GM18868 (cell line): Measurements from ENCODE around the gene GHRHR.

ENCODE experiments used
- ATAC-seq: cut with Tn5 transposase; IDR thresholded peaks from one replicate; pipeline ENCODE4 v1.9.1; 2021; ENCODE audit warnings: mild to moderate bottlenecking, moderate library complexity; ENCODE audit not compliant: unreplicated experiment

GHRHR gene

DNA sequence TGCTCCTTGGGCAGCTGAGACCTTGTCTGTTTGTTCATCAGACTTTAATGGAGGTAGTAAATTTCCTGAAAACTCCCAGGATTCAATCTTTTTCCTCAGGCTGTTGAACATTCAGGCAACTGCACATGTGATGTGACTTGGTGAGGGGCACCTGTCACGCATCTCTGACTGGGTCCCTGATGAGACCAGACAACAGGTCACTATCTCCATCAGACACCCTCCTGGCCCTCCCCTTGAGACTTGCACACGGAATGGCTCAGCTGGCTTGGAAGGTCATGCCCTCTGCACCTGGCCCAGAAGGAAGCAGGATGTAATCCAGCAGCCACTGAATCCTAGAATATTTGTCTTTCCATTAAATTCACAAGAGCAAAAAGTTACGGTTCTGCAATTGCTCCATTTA is 36.2 kb upstream of the GHRHR start:
- no peak for ATAC-seq

DNA sequence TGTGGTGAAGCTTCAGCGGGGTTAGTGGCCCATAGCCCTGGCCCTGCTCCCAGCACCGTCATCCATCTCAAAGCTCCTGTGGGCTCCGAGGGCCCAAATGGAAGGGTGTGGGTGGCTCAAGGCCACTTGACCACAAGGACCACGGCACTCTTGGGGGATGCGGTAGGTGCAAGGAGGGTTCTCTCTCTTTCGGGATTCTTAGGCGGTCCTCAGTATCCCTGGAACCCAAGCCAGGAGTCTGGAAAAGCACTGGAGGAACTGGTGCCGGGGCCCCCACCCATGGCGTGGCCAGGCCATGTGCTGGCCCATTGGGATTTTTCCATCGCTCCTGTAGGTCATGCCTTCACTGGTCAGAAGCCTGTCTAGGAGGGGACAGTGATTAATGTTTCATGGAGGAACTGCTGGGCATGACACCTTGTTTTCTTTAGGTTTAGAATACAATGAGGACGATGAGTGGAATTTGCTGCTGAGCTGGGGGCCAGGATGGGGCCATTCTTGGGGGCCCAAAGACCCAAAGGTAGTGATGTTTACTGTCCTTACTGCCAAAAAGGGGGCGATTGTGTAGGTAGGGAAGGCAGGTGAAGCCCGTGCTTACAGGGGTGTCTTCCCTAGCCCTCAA is 35.4 kb upstream of the GHRHR start:
- no peak for ATAC-seq

DNA sequence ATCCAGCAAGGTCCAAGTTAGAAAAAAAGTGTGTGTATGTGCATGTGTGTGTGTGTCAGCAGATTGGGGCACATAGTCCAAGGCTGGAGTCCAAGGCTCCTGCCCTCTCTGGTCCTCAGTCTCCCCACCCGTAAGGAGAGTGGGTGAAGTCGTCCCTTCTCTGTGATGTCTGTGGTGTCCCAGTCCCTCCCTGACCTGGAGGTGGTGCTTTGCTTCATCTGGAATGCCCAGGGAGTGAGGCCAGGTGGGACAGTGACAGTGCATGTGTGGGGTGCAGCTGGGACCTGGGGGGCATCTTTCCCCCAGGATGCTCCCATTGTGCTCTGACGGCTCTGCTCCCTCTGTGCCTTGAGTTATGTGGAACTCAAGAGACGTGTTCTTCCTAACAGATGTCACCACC is 34.1 kb upstream of the GHRHR start:
- ATAC-seq = no peak

DNA sequence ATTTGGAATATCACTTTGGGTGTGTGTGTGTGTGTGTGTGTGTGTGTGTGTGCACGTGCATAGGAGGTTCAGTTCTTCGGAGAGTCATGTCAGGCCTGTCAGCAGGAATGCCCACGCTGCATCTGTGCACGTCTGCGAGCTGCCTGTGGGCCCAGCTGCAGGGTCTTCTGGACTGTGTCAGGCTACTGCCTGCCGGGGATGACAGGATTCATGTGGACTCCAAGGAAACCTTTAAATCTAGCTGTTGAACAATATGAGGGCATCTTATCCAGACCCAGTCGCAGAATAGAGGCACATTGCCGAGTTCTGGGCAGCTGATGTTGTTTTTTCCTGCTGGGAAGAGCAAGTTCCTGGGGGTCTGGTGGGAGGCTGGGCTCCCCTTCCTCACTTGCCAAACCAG is 33.1 kb upstream of the GHRHR start:
- ATAC-seq = no peak

DNA sequence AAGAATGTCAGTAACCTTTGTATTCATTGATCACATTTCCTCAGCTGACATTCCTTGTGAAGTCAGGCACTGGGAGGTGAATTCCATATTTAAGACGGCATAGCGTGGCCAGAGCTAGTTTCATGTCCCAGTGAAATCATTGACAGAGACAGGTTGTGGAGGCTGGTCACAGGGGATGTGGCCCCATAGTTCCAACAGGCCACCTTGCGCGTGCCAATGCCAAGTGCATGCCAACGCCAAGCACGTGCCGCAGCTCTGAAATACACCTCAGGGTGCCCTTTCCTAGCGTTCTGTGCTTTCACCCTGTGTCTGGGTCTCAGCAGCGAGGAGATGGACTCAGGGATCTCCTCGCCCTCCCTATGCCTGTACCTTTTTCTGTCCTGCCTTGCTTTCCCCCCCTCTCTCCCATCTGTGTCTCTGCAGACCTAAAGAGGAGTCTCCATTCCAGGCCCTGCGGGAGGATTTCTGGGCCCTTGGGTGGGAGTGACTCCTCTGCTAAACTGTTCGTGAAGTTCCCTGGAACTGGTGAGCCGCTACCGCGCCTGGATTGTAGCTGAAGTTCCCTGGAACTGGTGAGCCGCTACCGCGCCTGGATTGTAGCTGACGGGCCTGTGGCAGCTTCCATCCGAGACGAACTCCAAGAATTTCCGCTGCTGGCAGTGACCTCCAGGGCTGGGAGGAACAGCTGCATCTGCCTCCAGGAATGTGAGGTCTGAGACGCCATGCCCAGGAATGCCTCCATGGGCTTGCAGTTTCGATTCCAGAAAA is 32.4 kb upstream of the GHRHR start:
- no peak for ATAC-seq

DNA sequence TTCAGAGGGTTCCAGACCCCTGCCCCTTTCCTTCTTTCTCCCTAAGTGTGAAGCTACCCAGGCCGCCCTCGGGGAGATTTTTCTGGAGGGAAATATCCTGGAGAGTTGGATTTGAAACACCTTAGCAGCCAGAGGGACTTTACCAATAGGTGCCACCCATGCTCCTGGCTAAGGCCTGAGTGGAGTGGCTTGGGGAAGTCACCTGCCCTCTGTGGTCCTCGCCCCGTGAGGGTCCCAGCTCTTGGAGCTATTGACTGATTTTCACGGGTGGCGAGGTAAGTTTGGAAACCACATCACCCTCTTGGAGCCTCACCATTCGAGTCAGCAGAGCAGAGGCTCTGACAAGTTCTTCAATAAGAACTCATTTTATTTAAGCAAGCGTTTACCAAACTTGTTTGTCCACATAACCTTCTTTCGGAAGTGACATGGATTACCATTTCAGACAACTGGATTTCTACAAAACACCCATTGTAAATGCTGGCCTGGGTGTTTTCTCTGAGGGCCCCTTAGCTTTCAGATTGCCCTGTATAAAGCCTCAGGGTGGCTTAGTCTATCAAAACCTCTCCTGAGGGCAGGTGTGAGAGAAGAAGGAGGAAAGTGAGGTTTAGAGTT is 31.7 kb upstream of the GHRHR start:
- ATAC-seq = no peak

DNA sequence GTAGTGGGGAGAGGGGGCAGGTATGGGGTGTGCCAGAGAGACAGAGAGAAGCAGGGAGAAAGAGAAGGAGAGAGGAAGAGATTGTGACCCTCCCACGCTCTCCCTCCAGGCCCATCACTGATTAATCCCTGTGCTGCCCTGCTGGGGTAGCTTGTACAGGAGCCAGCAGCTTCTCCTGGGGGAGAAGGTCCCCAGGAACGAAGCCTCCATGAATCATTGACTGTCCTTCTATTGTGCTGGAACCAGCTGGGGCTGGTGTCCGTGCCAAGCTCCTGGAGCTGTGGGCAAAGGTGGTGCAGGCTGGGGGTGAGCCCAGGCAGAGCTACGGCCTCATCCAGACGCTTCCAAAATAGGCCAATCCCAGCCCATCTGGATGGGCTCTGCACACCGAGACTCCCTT is 31.2 kb upstream of the GHRHR start:
- ATAC-seq = no peak

GRCh38 chr7:30933124-30933974 is 30.4 kb upstream of the GHRHR start:
- ATAC-seq = no peak

DNA sequence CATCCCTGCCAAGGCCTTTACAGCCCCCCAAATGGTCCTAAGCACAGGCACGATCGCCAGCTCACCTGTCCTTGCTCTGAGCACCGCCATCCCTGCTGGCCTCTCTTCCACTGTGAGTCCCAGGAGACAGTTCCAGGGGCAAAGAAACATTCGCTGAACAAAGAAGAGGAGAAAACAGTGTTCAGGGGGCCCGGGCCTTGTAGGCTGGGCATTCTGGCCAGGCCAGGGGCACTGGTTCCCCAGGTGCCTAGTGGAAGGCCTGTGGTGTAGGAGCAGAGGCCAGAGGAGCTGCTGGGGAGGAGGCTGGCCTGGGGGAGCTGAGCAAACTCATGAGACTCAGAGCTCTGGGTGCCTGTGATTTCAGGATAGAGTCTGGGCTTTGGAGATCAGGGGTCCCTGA is 29.5 kb upstream of the GHRHR start:
- ATAC-seq = no peak

DNA sequence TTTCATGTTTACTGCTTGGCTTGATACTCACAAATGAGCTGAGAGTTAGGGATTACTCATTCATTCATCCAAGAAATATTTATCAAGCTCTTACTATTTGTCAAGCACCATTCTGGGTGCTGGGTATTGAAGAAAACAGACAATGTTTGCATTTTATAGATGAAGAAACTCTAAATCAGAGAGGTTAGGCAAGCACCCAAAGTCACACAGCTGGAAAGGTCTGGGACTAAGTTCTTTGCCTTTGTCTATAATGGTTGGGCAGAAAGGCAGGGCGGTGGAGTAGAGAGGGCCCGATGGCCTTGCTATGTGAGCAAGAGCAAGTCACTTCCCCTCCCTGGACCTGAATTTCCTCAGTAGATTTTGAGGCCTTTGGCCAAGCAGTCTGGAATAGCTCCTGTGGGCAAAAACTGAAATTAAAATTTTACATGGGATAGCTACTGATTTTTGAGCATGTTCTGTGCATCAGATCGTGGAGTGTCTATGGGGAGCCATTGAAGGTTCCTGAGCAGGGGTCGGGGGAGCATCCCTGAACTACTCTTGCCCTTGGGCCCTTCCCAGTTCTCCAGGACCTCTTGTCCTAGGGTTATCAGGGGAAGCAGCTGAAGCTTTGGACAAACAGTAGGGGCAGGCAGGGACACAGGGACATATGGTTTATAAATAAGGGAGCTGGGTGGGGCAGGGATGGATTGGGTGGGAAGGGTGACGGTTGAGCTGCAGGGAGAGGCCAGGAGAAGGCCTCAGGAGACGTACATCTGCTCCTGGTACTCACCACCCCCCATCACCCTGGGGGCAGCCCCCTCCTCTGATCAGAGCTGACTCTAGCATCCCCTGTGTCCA is 28.8 kb upstream of the GHRHR start:
- ATAC-seq = no peak

GRCh38 chr7:30935569-30935877 is 28.2 kb upstream of the GHRHR start:
- ATAC-seq = no peak

- ATAC-seq = no peak
Observed at GRCh38 chr7:30936650-30937245, 27.0 kb upstream of the GHRHR start.

- no peak for ATAC-seq
Observed at GRCh38 chr7:30937416-30937815, 26.3 kb upstream of the GHRHR start.

GRCh38 chr7:30938435-30939316 is 25.1 kb upstream of the GHRHR start:
- peak; percentile 87 for ATAC-seq

- ATAC-seq = no peak
Observed at GRCh38 chr7:30941582-30942323, 22.0 kb upstream of the GHRHR start.

DNA sequence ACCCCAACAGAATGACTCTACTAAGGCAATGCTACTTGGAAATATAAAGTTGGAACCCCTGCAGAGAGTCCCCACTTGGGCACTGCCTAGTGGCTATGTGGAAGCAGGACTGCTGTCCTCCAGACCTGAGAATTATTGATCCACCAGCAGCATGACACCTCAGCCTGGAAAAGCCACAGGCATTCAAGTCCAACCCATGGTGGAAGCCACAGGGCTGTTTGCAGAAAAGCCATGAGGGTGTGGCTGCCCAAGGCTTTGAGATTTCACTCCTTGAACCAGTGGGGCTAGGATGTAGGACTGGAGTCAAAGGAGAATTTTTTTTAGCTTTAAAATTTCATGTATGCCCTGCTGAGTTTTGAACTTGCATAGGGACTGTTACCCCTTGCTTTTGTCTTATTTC is 13.6 kb upstream of the GHRHR start:
- no peak for ATAC-seq

DNA sequence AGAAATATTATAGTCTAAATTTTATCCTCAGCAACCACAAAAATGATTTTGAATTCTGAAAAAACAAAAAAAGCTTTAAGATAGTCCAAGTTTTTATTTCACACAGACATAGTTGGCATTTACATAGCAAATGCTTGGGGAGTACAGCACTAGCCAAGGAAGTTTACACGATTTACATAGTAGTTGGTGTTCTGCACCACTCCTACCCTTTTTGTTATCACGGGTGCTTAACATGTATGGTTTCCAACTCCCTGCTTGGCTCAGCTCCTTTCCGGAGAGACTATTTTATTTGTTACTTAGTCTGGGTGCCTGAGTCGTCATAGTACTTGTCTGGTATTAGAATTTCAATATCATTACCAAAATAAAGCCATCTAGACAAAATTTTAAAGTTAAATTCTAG is 8.8 kb upstream of the GHRHR start:
- no peak for ATAC-seq

- no peak for ATAC-seq
Observed at GRCh38 chr7:30956704-30957103, 7.0 kb upstream of the GHRHR start.

DNA sequence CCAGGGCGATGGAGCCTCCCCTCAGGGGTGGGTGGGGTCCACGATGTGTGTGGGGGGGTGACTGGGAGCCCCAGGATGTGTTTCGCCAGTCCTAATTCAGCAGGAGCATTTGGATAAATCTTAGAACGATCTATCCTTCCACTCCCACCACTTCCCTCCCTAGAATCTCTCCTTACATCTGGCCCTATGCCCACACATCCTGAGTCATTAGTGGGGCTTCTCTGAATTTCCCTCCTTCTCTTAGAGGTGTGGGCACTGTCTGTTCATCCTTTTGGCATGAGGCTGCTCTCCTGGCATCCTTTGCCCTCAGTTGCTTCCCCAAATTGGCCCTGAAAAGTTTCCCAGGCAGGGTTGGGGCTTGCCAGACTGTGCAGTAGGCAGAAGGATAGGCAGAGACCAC is 1.6 kb downstream of the GHRHR start:
- ATAC-seq = no peak
